GM12864 (cell line): ENCODE data around the gene EXOC3.

Source experiments
- DNase-seq: peaks from one replicate; pipeline ENCODE4 v3.0.0-alpha.2; 2011; ENCODE audit warnings: low read depth
- H3K4me3 ChIP-seq: 2 replicates; pipeline ENCODE4 v1.5.1; 2011; ENCODE audit warnings: mild to moderate bottlenecking, low read depth, low read length, control low read depth
- CTCF ChIP-seq: IDR thresholded peaks from 2 replicates; pipeline ENCODE4 v1.5.1; 2011; ENCODE audit warnings: low read depth, mild to moderate bottlenecking, moderate library complexity, low read length, control low read depth, inconsistent platforms; ENCODE audit errors: missing control alignments

Gene EXOC3

GRCh38 chr5:448061-448765 is 5.2 kb downstream of the EXOC3 start:
- TF ChIP-seq CTCF = no peak
- no peak for DNase-seq
- no peak overlapping the region for H3K4me3 ChIP-seq

DNA sequence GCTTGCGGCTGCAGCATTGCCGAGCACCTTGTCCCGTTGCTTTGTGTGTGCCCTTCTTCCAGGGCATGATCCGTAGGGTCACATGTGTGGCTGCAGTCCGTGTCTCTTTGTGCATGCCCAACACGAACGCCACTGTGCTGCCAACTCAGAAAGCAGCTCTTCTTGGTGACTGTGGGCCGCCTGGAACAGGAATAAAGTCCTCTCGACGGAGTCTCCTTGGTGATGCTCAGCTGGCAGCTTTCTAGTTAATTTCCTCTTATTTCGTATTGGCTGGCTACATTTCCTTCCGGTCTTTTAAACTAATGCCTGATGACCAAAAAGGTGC is 5.8 kb downstream of the EXOC3 start:
- no peak overlapping the region for H3K4me3 ChIP-seq
- DNase-seq = no peak
- no peak for TF ChIP-seq CTCF

- no peak overlapping the region for H3K4me3 ChIP-seq
- no peak for DNase-seq
- no peak for TF ChIP-seq CTCF
Observed at GRCh38 chr5:449151-449550, 6.2 kb downstream of the EXOC3 start.

- no peak overlapping the region for H3K4me3 ChIP-seq
- TF ChIP-seq CTCF = no peak
- no peak for DNase-seq
Observed at GRCh38 chr5:451587-452458, 8.8 kb downstream of the EXOC3 start.

DNA sequence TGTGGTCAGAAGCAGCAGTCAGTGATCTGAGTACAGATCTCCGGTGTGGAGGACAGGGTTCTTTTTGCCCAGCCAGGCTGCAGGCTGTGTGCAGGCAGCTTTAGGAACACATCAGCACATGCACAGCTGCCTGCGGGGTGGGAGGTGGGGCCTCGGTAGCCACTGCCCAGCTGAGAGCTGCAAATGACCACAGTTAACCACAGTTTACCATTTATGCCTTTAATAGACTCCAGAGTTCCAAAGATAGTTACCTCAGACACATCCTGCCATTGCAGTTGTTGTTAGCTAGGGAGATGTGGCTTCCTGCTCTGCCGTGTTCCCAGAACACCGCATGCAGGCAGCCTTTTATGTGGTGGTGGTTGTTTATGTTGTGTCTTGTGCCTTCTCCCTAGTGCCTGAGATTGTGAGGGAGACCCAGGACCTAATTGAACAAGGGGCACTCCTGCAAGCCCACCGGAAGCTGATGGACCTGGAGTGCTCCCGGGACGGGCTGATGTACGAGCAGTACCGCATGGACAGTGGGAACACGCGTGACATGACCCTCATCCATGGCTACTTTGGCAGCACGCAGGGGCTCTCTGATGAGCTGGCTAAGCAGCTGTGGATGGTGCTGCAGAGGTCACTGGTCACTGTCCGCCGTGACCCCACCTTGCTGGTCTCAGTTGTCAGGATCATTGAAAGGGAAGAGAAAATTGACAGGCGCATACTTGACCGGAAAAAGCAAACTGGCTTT is 10.2 kb downstream of the EXOC3 start:
- H3K4me3 ChIP-seq = no peak overlapping the region
- TF ChIP-seq CTCF = no peak
- DNase-seq = no peak

DNA sequence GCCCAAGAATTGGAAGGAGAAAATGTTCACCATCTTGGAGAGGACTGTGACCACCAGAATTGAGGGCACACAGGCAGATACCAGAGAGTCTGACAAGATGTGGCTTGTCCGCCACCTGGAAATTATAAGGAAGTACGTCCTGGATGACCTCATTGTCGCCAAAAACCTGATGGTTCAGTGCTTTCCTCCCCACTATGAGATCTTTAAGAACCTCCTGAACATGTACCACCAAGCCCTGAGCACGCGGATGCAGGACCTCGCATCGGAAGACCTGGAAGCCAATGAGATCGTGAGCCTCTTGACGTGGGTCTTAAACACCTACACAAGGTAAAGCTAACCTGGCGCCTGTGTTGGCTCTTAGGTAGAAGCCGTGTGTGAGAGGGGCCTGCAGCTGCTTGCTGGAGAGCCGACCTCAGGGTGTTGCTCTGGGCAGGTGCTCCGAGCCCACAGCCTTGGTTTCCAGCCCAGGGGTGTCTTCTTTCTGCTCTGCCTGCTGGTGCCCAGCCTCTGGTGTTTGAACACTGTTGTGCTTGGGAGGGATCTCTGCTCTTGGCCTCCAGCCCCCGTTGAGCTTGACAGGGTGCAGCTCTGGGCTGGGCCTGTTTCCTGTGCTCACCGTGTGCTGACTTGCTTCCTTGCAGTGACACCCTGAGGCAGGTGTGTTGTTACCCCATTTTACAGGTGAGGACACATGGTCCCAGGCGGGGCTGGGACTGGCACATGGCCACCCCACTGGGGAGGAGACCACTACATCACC is 10.9 kb downstream of the EXOC3 start:
- no peak overlapping the region for H3K4me3 ChIP-seq
- DNase-seq = no peak
- TF ChIP-seq CTCF = no peak
